Effector memory CD4-positive, alpha-beta T cell (primary cell): ENCODE results near the gene PRR5.

Experiments used
- DNase-seq, 3 donors: peaks; one replicate each; pipeline ENCODE4 v3.0.0-alpha.2; 2020
- H3K27ac ChIP-seq: 2 replicates; pipeline ENCODE4 v1.7.0; 2013; ENCODE audit warnings: mild to moderate bottlenecking, low read length, moderate library complexity; ENCODE audit not compliant: insufficient read depth, poor library complexity, severe bottlenecking
- H3K27me3 ChIP-seq: replicated peaks from 2 replicates; pipeline ENCODE4 v1.7.0; 2013; ENCODE audit warnings: mild to moderate bottlenecking, low read length; ENCODE audit not compliant: insufficient read depth, control insufficient read depth, poor library complexity, severe bottlenecking
- H3K36me3 ChIP-seq: 2 replicates; pipeline ENCODE4 v1.7.0; 2013; ENCODE audit warnings: mild to moderate bottlenecking, low read length, moderate library complexity; ENCODE audit not compliant: control insufficient read depth, insufficient read depth
- H3K4me1 ChIP-seq: 2 replicates; pipeline ENCODE4 v1.7.0; 2013; ENCODE audit warnings: low read length, mild to moderate bottlenecking; ENCODE audit not compliant: control insufficient read depth, insufficient read depth, poor library complexity, severe bottlenecking
- H3K4me3 ChIP-seq: 2 replicates; pipeline ENCODE4 v1.7.0; 2013; ENCODE audit warnings: low read length, low read depth, mild to moderate bottlenecking; ENCODE audit not compliant: insufficient read depth, poor library complexity, severe bottlenecking
- H3K9me3 ChIP-seq: 2 replicates; pipeline ENCODE4 v1.7.0; 2013; ENCODE audit warnings: mild to moderate bottlenecking, low read length, moderate library complexity; ENCODE audit not compliant: control insufficient read depth

The PRR5 gene

DNA sequence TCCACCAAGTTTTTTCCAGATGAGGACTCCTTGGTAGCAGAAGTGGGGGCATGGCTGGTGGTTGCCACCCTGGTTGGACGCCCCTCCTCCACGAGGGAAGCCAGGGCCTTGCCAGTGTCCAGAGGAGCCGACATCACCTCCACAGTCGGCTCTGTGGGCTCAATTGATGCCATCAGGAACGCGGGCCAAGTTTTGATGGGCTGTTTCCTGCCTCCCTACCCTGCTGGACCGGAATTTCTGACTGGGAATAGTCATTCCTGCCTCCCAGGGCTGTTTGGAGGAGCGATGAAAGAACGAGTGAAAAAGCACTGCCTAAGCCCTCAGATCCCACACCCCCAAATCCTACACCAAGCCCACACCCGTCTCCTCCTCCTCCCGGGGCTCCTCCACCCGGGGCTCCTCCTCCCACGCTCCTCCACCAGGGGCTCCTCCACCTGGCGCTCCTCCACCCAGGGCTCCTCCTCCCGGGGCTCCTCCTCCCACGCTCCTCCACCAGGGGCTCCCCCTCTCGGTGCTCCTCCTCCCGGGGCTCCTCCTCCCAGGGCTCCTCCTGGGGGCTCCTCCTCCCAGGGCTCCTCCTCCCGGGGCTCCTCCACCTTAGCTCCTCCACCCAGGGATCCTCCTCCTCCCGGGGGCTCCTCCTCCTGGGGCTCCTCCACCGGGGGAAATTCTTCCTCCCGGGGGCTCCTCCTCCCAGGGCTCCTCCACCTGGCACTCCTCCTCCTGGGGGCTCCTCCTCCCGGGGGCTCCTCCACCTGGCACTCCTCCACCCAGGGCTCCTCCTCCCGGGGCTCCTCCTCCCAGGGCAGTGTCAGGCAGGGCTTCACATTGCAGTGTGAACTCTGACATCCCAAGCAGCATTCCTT lies 10.0 kb upstream of the PRR5 start:
- Histone ChIP-seq H3K4me1 (no peaks in the 10 kb centered on the region), H3K9me3 (no peaks in the 10 kb centered on the region), H3K4me3 (no peak overlapping the region), H3K27me3 (no peaks in the 10 kb centered on the region), H3K27ac (no peak overlapping the region), H3K36me3 (no peaks in the 10 kb centered on the region)
- no peak for DNase-seq

DNA sequence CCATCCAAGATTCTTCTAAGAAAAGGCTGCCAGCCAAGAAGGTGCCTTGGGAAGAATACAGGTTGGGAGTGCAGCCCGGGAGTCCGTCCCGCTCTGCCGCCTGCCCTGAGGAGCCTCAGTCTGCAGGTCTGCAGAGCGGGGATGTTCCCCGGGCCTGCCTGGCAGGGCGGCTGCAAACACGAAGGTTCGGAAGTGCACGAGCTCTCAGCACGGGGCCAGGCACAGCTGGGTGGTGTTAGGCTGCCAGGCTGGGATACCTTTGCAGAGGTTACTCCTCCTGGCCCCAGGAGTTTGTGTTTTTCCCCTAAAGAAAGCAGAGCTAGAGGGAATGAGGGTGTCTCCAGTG lies 9.4 kb upstream of the PRR5 start:
- no peak overlapping the region for H3K27ac ChIP-seq
- H3K4me1 ChIP-seq: no peaks in the 10 kb centered on the region
- no peaks in the 10 kb centered on the region for H3K36me3 ChIP-seq
- DNase-seq: no peak
- no peaks in the 10 kb centered on the region for H3K27me3 ChIP-seq
- no peaks in the 10 kb centered on the region for H3K9me3 ChIP-seq
- H3K4me3 ChIP-seq: no peak overlapping the region

DNA sequence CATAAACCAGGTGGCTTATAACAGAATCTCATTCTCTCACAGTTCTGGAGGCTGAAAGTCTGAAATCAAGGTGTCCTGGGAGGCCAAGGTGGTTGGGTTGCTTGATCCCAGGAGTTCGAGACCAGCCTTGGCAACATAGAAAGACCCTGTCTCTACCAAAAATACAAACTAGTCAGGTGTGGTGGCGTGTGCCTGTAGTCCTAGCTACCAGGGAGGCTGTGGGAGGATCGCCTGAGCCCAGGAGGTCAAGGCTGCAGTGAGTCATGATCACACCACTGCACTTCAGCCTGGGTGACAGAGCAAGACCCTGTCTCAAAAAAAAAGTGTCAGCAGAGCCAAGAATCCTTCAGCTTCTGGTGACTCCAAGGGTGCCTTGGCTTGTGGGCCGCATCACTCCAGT lies 8.9 kb upstream of the PRR5 start:
- Histone ChIP-seq H3K9me3 (no peaks in the 10 kb centered on the region), H3K4me3 (no peak overlapping the region), H3K4me1 (no peaks in the 10 kb centered on the region), H3K36me3 (no peaks in the 10 kb centered on the region), H3K27me3 (no peaks in the 10 kb centered on the region), H3K27ac (no peak overlapping the region)
- no peak for DNase-seq

GRCh38 chr22:44693756-44694155 lies 8.2 kb upstream of the PRR5 start:
- DNase-seq: no peak
- H3K9me3 ChIP-seq: no peaks in the 10 kb centered on the region

GRCh38 chr22:44697423-44698141 lies 4.4 kb upstream of the PRR5 start:
- Histone ChIP-seq H3K4me1 (peaks cover 6% of the 10 kb centered on the region), H3K4me3 (no peak overlapping the region), H3K9me3 (no peaks in the 10 kb centered on the region), H3K36me3 (no peaks in the 10 kb centered on the region), H3K27me3 (no peaks in the 10 kb centered on the region), H3K27ac (no peak overlapping the region)
- peak; percentile 68 to 79 (median 75) for DNase-seq

More at GRCh38 chr22:44693756-44694155, 8.2 kb upstream of the PRR5 start:
- Histone ChIP-seq H3K4me3 (no peak overlapping the region), H3K27ac (no peak overlapping the region), H3K27me3 (no peaks in the 10 kb centered on the region), H3K36me3 (no peaks in the 10 kb centered on the region), H3K4me1 (no peaks in the 10 kb centered on the region)

DNA sequence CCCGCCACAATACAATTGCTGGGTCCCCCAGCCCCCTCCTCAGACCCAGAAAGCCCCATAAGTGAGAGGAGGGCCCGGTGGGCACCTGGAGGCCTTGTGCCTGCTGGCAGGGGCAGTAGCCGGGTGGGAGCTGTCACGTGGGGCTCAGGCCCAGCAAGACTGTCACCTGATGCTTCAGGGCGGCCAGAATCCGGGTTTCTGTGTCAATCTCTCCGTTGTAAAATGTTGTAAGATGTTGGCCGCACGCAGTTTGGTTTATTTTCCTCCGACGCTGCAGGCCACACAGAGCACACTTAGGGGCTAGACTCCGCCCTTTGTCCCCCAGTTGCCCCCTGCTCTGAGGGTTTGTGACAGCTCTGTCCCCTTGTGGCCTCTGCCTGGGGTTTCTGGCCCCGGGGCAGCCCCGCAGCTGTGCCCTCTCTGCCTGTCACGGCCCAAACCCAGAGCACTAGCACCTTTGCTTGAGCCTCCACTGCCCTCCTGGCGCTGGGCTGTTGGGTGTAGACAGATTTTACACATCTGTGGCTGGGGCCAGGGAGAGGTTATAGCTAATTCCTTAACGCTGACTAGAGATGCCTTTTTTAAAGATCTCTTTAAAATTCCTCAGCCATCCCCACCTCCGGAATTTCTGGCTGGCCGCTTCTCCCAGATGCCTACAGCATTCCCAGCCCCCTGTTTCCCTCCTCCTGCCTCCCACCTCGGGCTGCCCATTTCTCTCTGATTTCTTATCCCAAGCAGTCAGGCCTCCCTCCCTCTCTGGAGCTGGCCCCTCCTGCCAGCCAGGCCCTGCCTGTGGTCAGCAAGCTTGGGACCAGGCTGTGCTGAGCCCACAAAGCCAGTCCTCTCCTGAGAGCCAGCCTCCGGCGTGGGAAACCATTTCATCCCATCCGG lies 3.2 kb upstream of the PRR5 start:
- Histone ChIP-seq H3K27ac (no peak overlapping the region), H3K4me1 (peaks cover 17% of the 10 kb centered on the region), H3K4me3 (no peak overlapping the region), H3K36me3 (no peaks in the 10 kb centered on the region), H3K9me3 (no peaks in the 10 kb centered on the region), H3K27me3 (no peaks in the 10 kb centered on the region)
- DNase-seq: no peak

GRCh38 chr22:44700456-44700855 lies 1.5 kb upstream of the PRR5 start:
- DNase-seq: no peak
- H3K27me3 ChIP-seq: no peaks in the 10 kb centered on the region
- no peaks in the 10 kb centered on the region for H3K9me3 ChIP-seq
- H3K36me3 ChIP-seq: peaks cover 6% of the 10 kb centered on the region
- H3K4me1 ChIP-seq: peaks cover 20% of the 10 kb centered on the region
- H3K4me3 ChIP-seq: no peak overlapping the region
- H3K27ac ChIP-seq: no peak overlapping the region

GRCh38 chr22:44701187-44701790 lies 715 bp upstream of the PRR5 start:
- Histone ChIP-seq H3K27me3 (no peaks in the 10 kb centered on the region), H3K4me3 (peak overlapping the region; percentile 22), H3K36me3 (peaks cover 6% of the 10 kb centered on the region), H3K9me3 (no peaks in the 10 kb centered on the region), H3K27ac (peak overlapping the region; percentile 64), H3K4me1 (peaks cover 20% of the 10 kb centered on the region)
- DNase-seq: no peak

DNA sequence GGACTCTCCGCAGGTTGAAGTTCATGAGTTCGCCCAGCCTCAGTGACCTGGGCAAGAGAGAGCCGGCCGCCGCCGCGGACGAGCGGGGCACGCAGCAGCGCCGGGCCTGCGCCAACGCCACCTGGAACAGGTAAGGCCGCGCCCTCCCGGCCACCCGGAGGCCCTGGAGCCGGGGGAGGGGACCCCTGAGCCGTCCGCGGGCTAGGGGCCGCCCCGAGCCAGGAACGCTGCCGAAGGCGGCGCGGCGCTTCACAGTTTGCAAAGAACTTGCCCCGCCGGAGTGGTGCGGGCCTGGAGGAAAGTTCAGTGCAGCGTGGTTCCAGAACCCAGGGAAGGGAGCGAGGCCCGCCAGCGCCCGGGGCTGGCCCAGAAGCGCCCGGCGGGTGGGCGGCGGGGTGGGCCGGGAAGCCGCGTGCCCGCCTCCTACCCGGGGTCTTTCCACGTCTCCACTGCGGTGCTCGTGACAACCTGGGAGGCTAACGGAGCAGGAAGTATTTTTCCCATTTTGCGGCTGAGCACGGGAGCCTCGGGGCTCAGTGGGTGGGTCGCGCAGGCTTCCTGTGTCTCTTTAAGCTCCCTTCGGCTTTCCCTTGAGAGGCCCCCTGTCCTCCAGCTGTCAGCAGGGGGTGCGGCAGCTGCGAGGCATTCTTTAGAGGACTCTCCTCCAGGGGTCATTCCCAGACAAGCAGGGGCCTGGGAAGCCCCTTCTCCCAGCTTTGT lies 635 bp downstream of the PRR5 start:
- H3K4me1 ChIP-seq: peaks cover 20% of the 10 kb centered on the region
- no peaks in the 10 kb centered on the region for H3K27me3 ChIP-seq
- peak in 1 of 3 donors; percentile 16 for DNase-seq
- no peaks in the 10 kb centered on the region for H3K9me3 ChIP-seq
- peak overlapping the region; percentile 68 for H3K4me3 ChIP-seq
- H3K27ac ChIP-seq: peak overlapping the region; percentile 21
- H3K36me3 ChIP-seq: peaks cover 6% of the 10 kb centered on the region
